Measurements from ENCODE around the gene BICC1.

DNA sequence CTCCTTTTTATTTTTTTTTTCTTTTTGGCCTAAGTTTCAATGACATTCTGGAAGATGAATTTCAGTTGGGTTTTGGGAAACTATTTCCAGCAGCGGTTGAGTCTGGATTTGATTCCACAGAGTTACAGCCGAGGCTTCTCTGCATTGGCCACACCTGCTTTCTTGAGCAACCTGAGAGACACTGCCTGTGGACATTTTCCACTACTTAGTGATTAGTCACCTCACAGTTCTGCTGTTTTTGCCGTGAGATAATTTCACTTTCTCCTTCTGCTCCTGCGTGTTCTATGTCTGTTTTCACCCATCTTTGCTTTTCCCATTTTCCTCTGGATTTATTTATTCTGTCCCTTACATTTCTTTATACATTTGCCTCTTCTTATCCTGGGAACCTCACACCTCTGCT lies 243.0 kb downstream of the BICC1 start:
- TF ChIP-seq, protein P1, sequence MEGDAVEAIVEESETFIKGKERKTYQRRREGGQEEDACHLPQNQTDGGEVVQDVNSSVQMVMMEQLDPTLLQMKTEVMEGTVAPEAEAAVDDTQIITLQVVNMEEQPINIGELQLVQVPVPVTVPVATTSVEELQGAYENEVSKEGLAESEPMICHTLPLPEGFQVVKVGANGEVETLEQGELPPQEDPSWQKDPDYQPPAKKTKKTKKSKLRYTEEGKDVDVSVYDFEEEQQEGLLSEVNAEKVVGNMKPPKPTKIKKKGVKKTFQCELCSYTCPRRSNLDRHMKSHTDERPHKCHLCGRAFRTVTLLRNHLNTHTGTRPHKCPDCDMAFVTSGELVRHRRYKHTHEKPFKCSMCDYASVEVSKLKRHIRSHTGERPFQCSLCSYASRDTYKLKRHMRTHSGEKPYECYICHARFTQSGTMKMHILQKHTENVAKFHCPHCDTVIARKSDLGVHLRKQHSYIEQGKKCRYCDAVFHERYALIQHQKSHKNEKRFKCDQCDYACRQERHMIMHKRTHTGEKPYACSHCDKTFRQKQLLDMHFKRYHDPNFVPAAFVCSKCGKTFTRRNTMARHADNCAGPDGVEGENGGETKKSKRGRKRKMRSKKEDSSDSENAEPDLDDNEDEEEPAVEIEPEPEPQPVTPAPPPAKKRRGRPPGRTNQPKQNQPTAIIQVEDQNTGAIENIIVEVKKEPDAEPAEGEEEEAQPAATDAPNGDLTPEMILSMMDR (IDR thresholded peaks at IDR 0.05; ENCODE audit: insufficient read depth, low read length): no peak
- TF ChIP-seq POLR2AphosphoS5 (IDR thresholded peaks at IDR 0.05; ENCODE audit: low read depth): no peak
- TF ChIP-seq GABPA (IDR thresholded peaks at IDR 0.05; ENCODE audit: low read depth): no peak
- TF ChIP-seq, protein P2, sequence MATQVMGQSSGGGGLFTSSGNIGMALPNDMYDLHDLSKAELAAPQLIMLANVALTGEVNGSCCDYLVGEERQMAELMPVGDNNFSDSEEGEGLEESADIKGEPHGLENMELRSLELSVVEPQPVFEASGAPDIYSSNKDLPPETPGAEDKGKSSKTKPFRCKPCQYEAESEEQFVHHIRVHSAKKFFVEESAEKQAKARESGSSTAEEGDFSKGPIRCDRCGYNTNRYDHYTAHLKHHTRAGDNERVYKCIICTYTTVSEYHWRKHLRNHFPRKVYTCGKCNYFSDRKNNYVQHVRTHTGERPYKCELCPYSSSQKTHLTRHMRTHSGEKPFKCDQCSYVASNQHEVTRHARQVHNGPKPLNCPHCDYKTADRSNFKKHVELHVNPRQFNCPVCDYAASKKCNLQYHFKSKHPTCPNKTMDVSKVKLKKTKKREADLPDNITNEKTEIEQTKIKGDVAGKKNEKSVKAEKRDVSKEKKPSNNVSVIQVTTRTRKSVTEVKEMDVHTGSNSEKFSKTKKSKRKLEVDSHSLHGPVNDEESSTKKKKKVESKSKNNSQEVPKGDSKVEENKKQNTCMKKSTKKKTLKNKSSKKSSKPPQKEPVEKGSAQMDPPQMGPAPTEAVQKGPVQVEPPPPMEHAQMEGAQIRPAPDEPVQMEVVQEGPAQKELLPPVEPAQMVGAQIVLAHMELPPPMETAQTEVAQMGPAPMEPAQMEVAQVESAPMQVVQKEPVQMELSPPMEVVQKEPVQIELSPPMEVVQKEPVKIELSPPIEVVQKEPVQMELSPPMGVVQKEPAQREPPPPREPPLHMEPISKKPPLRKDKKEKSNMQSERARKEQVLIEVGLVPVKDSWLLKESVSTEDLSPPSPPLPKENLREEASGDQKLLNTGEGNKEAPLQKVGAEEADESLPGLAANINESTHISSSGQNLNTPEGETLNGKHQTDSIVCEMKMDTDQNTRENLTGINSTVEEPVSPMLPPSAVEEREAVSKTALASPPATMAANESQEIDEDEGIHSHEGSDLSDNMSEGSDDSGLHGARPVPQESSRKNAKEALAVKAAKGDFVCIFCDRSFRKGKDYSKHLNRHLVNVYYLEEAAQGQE (IDR thresholded peaks at IDR 0.05; ENCODE audit: insufficient replicate concordance, low read depth): no peak
- TF ChIP-seq SPI1 (IDR thresholded peaks at IDR 0.05; ENCODE audit: borderline replicate concordance, low read depth): no peak

All from HL-60 (cell line).